Measurements from ENCODE around the gene IFNAR2. TPM values are rescaled to one million over a fixed set of nuclear protein-coding genes. Genes with fewer than 3 reads are reported as not detected.
"Not testable (repeated sequence)": the region's sequence is repeated elsewhere in the genome, so short reads cannot be mapped to it uniquely, and the experiment has no call there.

Gene IFNAR2
- polyA plus RNA-seq, 1 donor from 2014 or later, result 10.3 TPM

- Histone ChIP-seq H4K20me1 (ENCODE audit: insufficient read depth) (no peaks in the 10 kb centered on the region), H3K4me2 (ENCODE audit: low read length) (no peak overlapping the region), H3K27ac (ENCODE audit: low read length) (no peak overlapping the region), H3K36me3 (ENCODE audit: insufficient read depth, low read length) (peaks cover 10% of the 10 kb centered on the region), H3K9ac (ENCODE audit: low read length) (no peak overlapping the region), H3K9me2 (ENCODE audit: insufficient read depth, low read length) (no peaks in the 10 kb centered on the region), H3F3A (ENCODE audit: insufficient read depth, low read length, poor library complexity, severe bottlenecking) (no peaks in the 10 kb centered on the region), H2AFZ (ENCODE audit: low read depth, low read length) (no peak overlapping the region), H3K9me3 (ENCODE audit: low read length) (no peaks in the 10 kb centered on the region), H3K79me2 (replicated peaks; ENCODE audit: insufficient read depth, low read length) (no peaks in the 10 kb centered on the region), H3K27me3 (ENCODE audit: insufficient read depth, low read depth, low read length) (no peaks in the 10 kb centered on the region), H3K4me3 (ENCODE audit: low read length) (no peak overlapping the region)
- TF ChIP-seq SMC3 (conservative IDR thresholded peaks at IDR 0.05; ENCODE audit: poor library complexity) (no peak), EP300 (conservative IDR thresholded peaks at IDR 0.05; ENCODE audit: poor library complexity, severe bottlenecking) (no peak), POLR2AphosphoS5 (IDR thresholded peaks at IDR 0.05) (no peak), TAF1 (IDR thresholded peaks at IDR 0.05; ENCODE audit: low read depth) (no peak), EZH2 (IDR thresholded peaks at IDR 0.05; ENCODE audit: borderline replicate concordance, insufficient read depth, low read length, poor library complexity, severe bottlenecking) (no peak), MXI1 (conservative IDR thresholded peaks at IDR 0.05; ENCODE audit: poor library complexity, severe bottlenecking) (no peak), RAD21 (conservative IDR thresholded peaks at IDR 0.05) (no peak), CTCF (IDR thresholded peaks at IDR 0.05; ENCODE audit: poor library complexity, severe bottlenecking) (no peak)
- TF ChIP-seq, protein P1, sequence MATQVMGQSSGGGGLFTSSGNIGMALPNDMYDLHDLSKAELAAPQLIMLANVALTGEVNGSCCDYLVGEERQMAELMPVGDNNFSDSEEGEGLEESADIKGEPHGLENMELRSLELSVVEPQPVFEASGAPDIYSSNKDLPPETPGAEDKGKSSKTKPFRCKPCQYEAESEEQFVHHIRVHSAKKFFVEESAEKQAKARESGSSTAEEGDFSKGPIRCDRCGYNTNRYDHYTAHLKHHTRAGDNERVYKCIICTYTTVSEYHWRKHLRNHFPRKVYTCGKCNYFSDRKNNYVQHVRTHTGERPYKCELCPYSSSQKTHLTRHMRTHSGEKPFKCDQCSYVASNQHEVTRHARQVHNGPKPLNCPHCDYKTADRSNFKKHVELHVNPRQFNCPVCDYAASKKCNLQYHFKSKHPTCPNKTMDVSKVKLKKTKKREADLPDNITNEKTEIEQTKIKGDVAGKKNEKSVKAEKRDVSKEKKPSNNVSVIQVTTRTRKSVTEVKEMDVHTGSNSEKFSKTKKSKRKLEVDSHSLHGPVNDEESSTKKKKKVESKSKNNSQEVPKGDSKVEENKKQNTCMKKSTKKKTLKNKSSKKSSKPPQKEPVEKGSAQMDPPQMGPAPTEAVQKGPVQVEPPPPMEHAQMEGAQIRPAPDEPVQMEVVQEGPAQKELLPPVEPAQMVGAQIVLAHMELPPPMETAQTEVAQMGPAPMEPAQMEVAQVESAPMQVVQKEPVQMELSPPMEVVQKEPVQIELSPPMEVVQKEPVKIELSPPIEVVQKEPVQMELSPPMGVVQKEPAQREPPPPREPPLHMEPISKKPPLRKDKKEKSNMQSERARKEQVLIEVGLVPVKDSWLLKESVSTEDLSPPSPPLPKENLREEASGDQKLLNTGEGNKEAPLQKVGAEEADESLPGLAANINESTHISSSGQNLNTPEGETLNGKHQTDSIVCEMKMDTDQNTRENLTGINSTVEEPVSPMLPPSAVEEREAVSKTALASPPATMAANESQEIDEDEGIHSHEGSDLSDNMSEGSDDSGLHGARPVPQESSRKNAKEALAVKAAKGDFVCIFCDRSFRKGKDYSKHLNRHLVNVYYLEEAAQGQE (IDR thresholded peaks at IDR 0.05; ENCODE audit: borderline replicate concordance), result no peak
Measured at GRCh38 chr21:33251119-33251518, 21.4 kb downstream of the IFNAR2 start.

- not testable (repeated sequence) for H4K20me1 ChIP-seq (ENCODE audit: insufficient read depth); H3K27ac ChIP-seq (ENCODE audit: low read length); H3K36me3 ChIP-seq (ENCODE audit: insufficient read depth, low read length); H3K9me3 ChIP-seq (ENCODE audit: low read length); H3K4me3 ChIP-seq (ENCODE audit: low read length); H3K9me2 ChIP-seq (ENCODE audit: insufficient read depth, low read length); H3K9ac ChIP-seq (ENCODE audit: low read length); H3F3A ChIP-seq (ENCODE audit: insufficient read depth, low read length, poor library complexity, severe bottlenecking); H3K4me2 ChIP-seq (ENCODE audit: low read length); H3K27me3 ChIP-seq (ENCODE audit: insufficient read depth, low read depth, low read length); H3K79me2 ChIP-seq (replicated peaks; ENCODE audit: insufficient read depth, low read length); H2AFZ ChIP-seq (ENCODE audit: low read depth, low read length)
Measured at GRCh38 chr21:33253382-33253781, 23.6 kb downstream of the IFNAR2 start.

DNA sequence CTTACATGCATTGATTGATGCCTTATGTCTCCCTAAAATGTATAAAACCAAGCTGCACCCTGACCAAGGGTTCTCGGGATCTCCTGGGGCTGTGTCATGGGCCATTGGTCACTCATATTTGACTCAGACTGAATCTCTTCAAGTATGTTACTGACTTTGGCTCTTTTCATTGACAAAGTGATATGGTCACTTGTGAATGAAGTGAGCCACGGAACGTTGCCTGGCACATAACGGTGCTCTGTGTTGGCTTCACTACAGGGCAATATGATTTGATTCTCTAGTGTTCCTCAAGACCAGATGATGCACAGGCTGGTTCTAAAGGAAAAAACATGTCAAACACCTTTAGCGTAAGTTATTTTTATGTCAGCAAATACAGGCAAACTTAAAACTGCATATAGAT is 25.0 kb downstream of the IFNAR2 start:
- no peak for TF ChIP-seq SMC3 (conservative IDR thresholded peaks at IDR 0.05; ENCODE audit: poor library complexity)
- no peak for TF ChIP-seq RAD21 (conservative IDR thresholded peaks at IDR 0.05)
- no peak for TF ChIP-seq EZH2 (IDR thresholded peaks at IDR 0.05; ENCODE audit: borderline replicate concordance, insufficient read depth, low read length, poor library complexity, severe bottlenecking)
- TF ChIP-seq EP300 (conservative IDR thresholded peaks at IDR 0.05; ENCODE audit: poor library complexity, severe bottlenecking), result no peak
- TF ChIP-seq POLR2AphosphoS5 (IDR thresholded peaks at IDR 0.05), result no peak
- TF ChIP-seq CTCF (IDR thresholded peaks at IDR 0.05; ENCODE audit: poor library complexity, severe bottlenecking), result no peak
- TF ChIP-seq, protein P1 (IDR thresholded peaks at IDR 0.05; ENCODE audit: borderline replicate concordance), result no peak
- TF ChIP-seq MXI1 (conservative IDR thresholded peaks at IDR 0.05; ENCODE audit: poor library complexity, severe bottlenecking), result no peak
- no peak for TF ChIP-seq TAF1 (IDR thresholded peaks at IDR 0.05; ENCODE audit: low read depth)
- Histone ChIP-seq H3K79me2 (replicated peaks; ENCODE audit: insufficient read depth, low read length) (no peaks in the 10 kb centered on the region), H3K9me2 (ENCODE audit: insufficient read depth, low read length) (no peaks in the 10 kb centered on the region), H3K9ac (ENCODE audit: low read length) (no peak overlapping the region), H3K36me3 (ENCODE audit: insufficient read depth, low read length) (peaks cover 6% of the 10 kb centered on the region), H3K9me3 (ENCODE audit: low read length) (no peaks in the 10 kb centered on the region), H2AFZ (ENCODE audit: low read depth, low read length) (no peak overlapping the region), H3K4me3 (ENCODE audit: low read length) (no peak overlapping the region), H3K27ac (ENCODE audit: low read length) (no peak overlapping the region), H3K27me3 (ENCODE audit: insufficient read depth, low read depth, low read length) (no peaks in the 10 kb centered on the region), H4K20me1 (ENCODE audit: insufficient read depth) (no peaks in the 10 kb centered on the region), H3K4me2 (ENCODE audit: low read length) (no peak overlapping the region), H3F3A (ENCODE audit: insufficient read depth, low read length, poor library complexity, severe bottlenecking) (no peaks in the 10 kb centered on the region)

Data from neural cell (in vitro differentiated cells).